ENCODE measurements around the gene GLE1. TPM values are rescaled to one million over a fixed set of nuclear protein-coding genes. Genes with fewer than 3 reads are reported as not detected.

The GLE1 gene
- total and polyA plus RNA-seq, 2 donors (not counting 3 experiments of a cell fraction or from before 2014, with no cell fraction given): 13.0 to 22.6 TPM

DNA sequence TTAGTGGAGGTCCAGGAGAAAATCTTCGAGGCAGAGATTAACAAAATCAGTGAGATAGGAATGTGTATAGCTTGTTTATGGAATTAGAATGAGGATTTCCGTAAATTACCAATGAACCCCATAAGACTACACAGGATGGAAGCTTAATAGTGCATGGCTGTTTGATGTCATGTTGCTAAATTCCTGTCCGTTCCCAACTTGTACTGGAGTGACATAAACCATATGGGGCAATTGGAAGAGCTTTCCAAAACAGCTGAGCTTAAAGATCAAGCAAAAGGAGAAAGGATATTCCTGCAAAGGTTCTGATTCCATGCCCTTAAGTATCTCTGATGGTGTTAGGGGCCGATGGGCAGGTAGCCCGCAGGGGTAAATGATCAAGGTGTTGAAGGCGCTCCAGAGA lies 17.4 kb downstream of the GLE1 start:
- Histone ChIP-seq H3K79me2 (ENCODE audit: control insufficient read depth, insufficient read depth, low read length) (no peaks in the 10 kb centered on the region), H4K20me1 (replicated peaks; ENCODE audit: control insufficient read depth, extremely low read depth, insufficient read depth, low read length) (peaks cover 2% of the 10 kb centered on the region), H2AFZ (ENCODE audit: low read depth, low read length) (no peak overlapping the region), H3K4me1 (ENCODE audit: control insufficient read depth, extremely low read depth, insufficient read depth, low read length) (peaks cover 12% of the 10 kb centered on the region), H3K9me3 (replicated peaks; ENCODE audit: control insufficient read depth, insufficient read depth, low read length) (no peaks in the 10 kb centered on the region), H3K9me1 (replicated peaks; ENCODE audit: control insufficient read depth, extremely low read depth, insufficient read depth, low read length) (no peaks in the 10 kb centered on the region), H3K9ac (replicated peaks; ENCODE audit: extremely low read depth, insufficient read depth, low read length) (no peak overlapping the region), H3K4me3 (replicated peaks in 1 of 3; ENCODE audit: insufficient read depth in 1 of 3, low read depth in 1 of 3, low read length in 3 of 3) (no peak overlapping the region), H3K27ac (ENCODE audit: insufficient read depth, low read depth, low read length) (no peak overlapping the region), H3K36me3 (ENCODE audit: control insufficient read depth in 2 of 2, extremely low read depth in 1 of 2, insufficient read depth in 2 of 2, low read length in 2 of 2) (peaks cover 2 to 4% of the 10 kb centered on the region in 2 experiments), H3K4me2 (ENCODE audit: insufficient read depth, low read length) (no peak overlapping the region), H3K27me3 (ENCODE audit: control insufficient read depth in 2 of 2, insufficient read depth in 2 of 2, low read length in 2 of 2) (no peaks in the 10 kb centered on the region)
- no TSS peak for BruUV-seq (replicated peaks)
- DNase-seq (ENCODE audit: low read depth, low spot score) (no peak), FAIRE-seq (no peak)
- intact Hi-C loops (cut with micrococcal nuclease) (no loop called here), dilution Hi-C loops (cut with MboI; ENCODE audit: extremely low pct_ligation_motif_present, low sequenced_read_pairs) (no loop called here)
- TF ChIP-seq FOS (IDR thresholded peaks at IDR 0.05; ENCODE audit: borderline replicate concordance, insufficient read depth, low read length) (no peak), POLR2A (IDR thresholded peaks at IDR 0.05; ENCODE audit: low read depth, low read length) (no peak), JUN (IDR thresholded peaks at IDR 0.05; ENCODE audit: borderline replicate concordance, insufficient read depth, insufficient read length, low read depth) (no peak), MYC (IDR thresholded peaks at IDR 0.05; ENCODE audit: low read depth, low read length) (no peak), GATA2 (IDR thresholded peaks at IDR 0.05; ENCODE audit: insufficient read depth, insufficient read length, low read depth, low read length) (no peak), EZH2 (IDR thresholded peaks at IDR 0.05; ENCODE audit: borderline replicate concordance, low read depth, low read length, severe bottlenecking) (no peak), POLR2AphosphoS5 (IDR thresholded peaks at IDR 0.05; ENCODE audit: insufficient read depth, low read depth, low read length) (no peak)
- TF ChIP-seq, protein P1, sequence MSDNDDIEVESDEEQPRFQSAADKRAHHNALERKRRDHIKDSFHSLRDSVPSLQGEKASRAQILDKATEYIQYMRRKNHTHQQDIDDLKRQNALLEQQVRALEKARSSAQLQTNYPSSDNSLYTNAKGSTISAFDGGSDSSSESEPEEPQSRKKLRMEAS (IDR thresholded peaks at IDR 0.05; ENCODE audit: insufficient read depth, insufficient read length): no peak
- TF ChIP-seq, protein P2, sequence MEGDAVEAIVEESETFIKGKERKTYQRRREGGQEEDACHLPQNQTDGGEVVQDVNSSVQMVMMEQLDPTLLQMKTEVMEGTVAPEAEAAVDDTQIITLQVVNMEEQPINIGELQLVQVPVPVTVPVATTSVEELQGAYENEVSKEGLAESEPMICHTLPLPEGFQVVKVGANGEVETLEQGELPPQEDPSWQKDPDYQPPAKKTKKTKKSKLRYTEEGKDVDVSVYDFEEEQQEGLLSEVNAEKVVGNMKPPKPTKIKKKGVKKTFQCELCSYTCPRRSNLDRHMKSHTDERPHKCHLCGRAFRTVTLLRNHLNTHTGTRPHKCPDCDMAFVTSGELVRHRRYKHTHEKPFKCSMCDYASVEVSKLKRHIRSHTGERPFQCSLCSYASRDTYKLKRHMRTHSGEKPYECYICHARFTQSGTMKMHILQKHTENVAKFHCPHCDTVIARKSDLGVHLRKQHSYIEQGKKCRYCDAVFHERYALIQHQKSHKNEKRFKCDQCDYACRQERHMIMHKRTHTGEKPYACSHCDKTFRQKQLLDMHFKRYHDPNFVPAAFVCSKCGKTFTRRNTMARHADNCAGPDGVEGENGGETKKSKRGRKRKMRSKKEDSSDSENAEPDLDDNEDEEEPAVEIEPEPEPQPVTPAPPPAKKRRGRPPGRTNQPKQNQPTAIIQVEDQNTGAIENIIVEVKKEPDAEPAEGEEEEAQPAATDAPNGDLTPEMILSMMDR (IDR thresholded peaks at IDR 0.05; ENCODE audit: extremely low read depth in 1 of 2, insufficient read depth in 1 of 2, low read depth in 1 of 2, low read length in 2 of 2): no peak
- POLR2A ChIA-PET: interaction anchor here (0.5 to 0.7 kb wide), 3 partner anchors 21 to 312 kb away, joined by 3 to 7 read pairs (median 4); no protein-coding TSS in a partner anchor
- CTCF ChIA-PET: interaction anchor here (1.0 to 1.1 kb wide), 2 partner anchors 13 to 101 kb away, joined by 3 read pairs; partner anchors contain the start of gene CERCAM

Data from endothelial cell of umbilical vein (primary cell).